GM12878 (cell line): ENCODE results near the gene AFF1. TPM values are rescaled to one million over a fixed set of nuclear protein-coding genes. Genes with fewer than 3 reads are reported as not detected.

Experiments used
- ATF3 ChIP-seq: IDR thresholded peaks from 2 replicates; pipeline ENCODE4 v1.6.1; 2011; ENCODE audit warnings: low read depth, mild to moderate bottlenecking, low read length, moderate library complexity, borderline replicate concordance; ENCODE audit errors: extremely low read depth
- BACH1 ChIP-seq: fragments of 450-650 bp; IDR thresholded peaks from 2 replicates; pipeline ENCODE4 v1.6.1; 2017; ENCODE audit warnings: mild to moderate bottlenecking, borderline replicate concordance
- CEBPB ChIP-seq, 2 experiments: fragments of 150-350 bp in 1 of 2; IDR thresholded peaks; 2 replicates each; pipeline ENCODE4 v1.6.1; 2012 to 2014; ENCODE audit warnings: low read depth in 2 of 2, low read length in 2 of 2, borderline replicate concordance in 1 of 2, inconsistent platforms in 1 of 2
- KLF5 ChIP-seq: fragments of 450-650 bp; IDR thresholded peaks from 2 replicates; pipeline ENCODE4 v1.6.1; 2014; ENCODE audit warnings: mild to moderate bottlenecking; ENCODE audit not compliant: partially characterized antibody
- MAX ChIP-seq: IDR thresholded peaks from 2 replicates; pipeline ENCODE4 v1.6.1; 2012; ENCODE audit warnings: low read depth, low read length, improper control_type of control experiment
- MEF2B ChIP-seq: fragments of 450-650 bp; IDR thresholded peaks from 2 replicates; pipeline ENCODE4 v1.6.1; 2018; ENCODE audit warnings: mild to moderate bottlenecking, moderate library complexity; ENCODE audit not compliant: partially characterized antibody, poor library complexity, severe bottlenecking
- MTA2 ChIP-seq: fragments of 450-650 bp; IDR thresholded peaks from 2 replicates; pipeline ENCODE4 v1.6.1; 2016; ENCODE audit warnings: low read depth, mild to moderate bottlenecking, moderate library complexity
- MXI1 ChIP-seq: fragments of 150-350 bp; IDR thresholded peaks from 2 replicates; pipeline ENCODE4 v1.6.1; 2011; ENCODE audit warnings: low read depth, mild to moderate bottlenecking, inconsistent platforms, low read length, improper control_type of control experiment
- NFYA ChIP-seq: IDR thresholded peaks from 2 replicates; pipeline ENCODE4 v1.6.1; 2011; ENCODE audit warnings: low read depth, mild to moderate bottlenecking, low read length, improper control_type of control experiment, borderline replicate concordance
- NKRF ChIP-seq: fragments of 450-650 bp; conservative IDR thresholded peaks from 2 replicates; pipeline ENCODE4 v1.6.1; 2017; ENCODE audit warnings: mild to moderate bottlenecking, moderate library complexity
- NRF1 ChIP-seq: conservative IDR thresholded peaks from 2 replicates; pipeline ENCODE4 v1.6.1; 2011; ENCODE audit warnings: mild to moderate bottlenecking, low read depth, low read length, improper control_type of control experiment
- PBX3 ChIP-seq: IDR thresholded peaks from 2 replicates; pipeline ENCODE4 v1.6.1; 2011; ENCODE audit warnings: mild to moderate bottlenecking, low read depth, low read length, moderate library complexity; ENCODE audit not compliant: insufficient replicate concordance
- RB1 ChIP-seq: fragments of 450-650 bp; formaldehyde crosslinking; IDR thresholded peaks from 2 replicates; pipeline ENCODE4 v1.6.1; 2017; ENCODE audit warnings: mild to moderate bottlenecking, borderline replicate concordance
- RELA ChIP-seq: fragments of 450-650 bp; IDR thresholded peaks from 2 replicates; pipeline ENCODE4 v1.8.0; 2014; ENCODE audit warnings: borderline replicate concordance; ENCODE audit not compliant: partially characterized antibody
- TCF3 ChIP-seq: IDR thresholded peaks from 2 replicates; pipeline ENCODE4 v1.6.1; 2012; ENCODE audit warnings: low read depth, mild to moderate bottlenecking, low read length, borderline replicate concordance; ENCODE audit not compliant: insufficient read depth
- TCF7 ChIP-seq: IDR thresholded peaks from 2 replicates; pipeline ENCODE4 v1.6.1; 2014; ENCODE audit warnings: antibody characterized with exemption, borderline replicate concordance
- YY1 ChIP-seq: IDR thresholded peaks from 2 replicates; pipeline ENCODE4 v1.6.1; 2011; ENCODE audit warnings: low read depth, mild to moderate bottlenecking, low read length
- ZBTB40 ChIP-seq: fragments of 450-650 bp; IDR thresholded peaks from 2 replicates; pipeline ENCODE4 v1.6.1; 2016; ENCODE audit warnings: mild to moderate bottlenecking, moderate library complexity, borderline replicate concordance
- polyA plus RNA-seq, 11 experiments: library from polyadenylated mRNA; depleted of rRNA in 4 of 11; unstranded in 6 of 11; stranded (reverse) in 5 of 11; fragments of >200 nt; fragmentation: Nextera tagmentation in 4 of 11; fragmentation: Illumina TruSeq in 1 of 11; extraction: Ambion mirVana in 4 of 11; extraction: Trizol in 1 of 11; gene quantifications; 1 replicate in 1 of 11; 2 replicates in 10 of 11; pipeline versions ENCODE4 v1.2.1 to v1.2.3, GENCODE V29; 2011 to 2016; ENCODE audit warnings: inconsistent platforms in 2 of 11, missing spikeins in 2 of 11, low read depth in 1 of 11
- total RNA-seq, 4 experiments: library from RNA; depleted of rRNA in 3 of 4; stranded (reverse); fragments of >200 nt in 3 of 4; fragmentation: Illumina TruSeq in 1 of 4; extraction: Trizol in 1 of 4; gene quantifications; 2 replicates each; pipeline versions ENCODE4 v1.2.1 to v1.2.3, GENCODE V29; 2013 to 2021

The AFF1 gene
- total and polyA plus RNA-seq, 10 of the 15 experiments (the other 5 are each of a cell fraction or from before 2014, with no cell fraction given) = 3.5 to 56.1 (median 21.5) TPM

- TF ChIP-seq ZBTB40 (no peak), NKRF (no peak), KLF5 (no peak), PBX3 (no peak), ATF3 (no peak), MEF2B (peak; percentile 94), CEBPB (IDR thresholded peaks at IDR 0.05; ENCODE audit: borderline replicate concordance in 1 of 2, low read depth in 2 of 2, low read length in 2 of 2) (peak in 1 of 2 experiments; percentile 64; a peak in 1 of 4 replicates), TCF7 (no peak), RB1 (no peak), BACH1 (peak; percentile 38; the same call in 1 of the 2 replicates), YY1 (no peak), TCF3 (no peak), RELA (no peak), NFYA (no peak), MXI1 (peak; percentile 77), MAX (no peak), MTA2 (peak; percentile 69; the same call in 1 of the 2 replicates), NRF1 (no peak)
Measured at GRCh38 chr4:86939729-86940575, 5.1 kb downstream of the AFF1 start (continued).
